Osteocyte (in vitro differentiated cells): ENCODE measurements around the gene KCTD4. TPM values are rescaled to one million over a fixed set of nuclear protein-coding genes. Genes with fewer than 3 reads are reported as not detected.

Source experiments
- DNase-seq: peaks from one replicate; pipeline ENCODE4 v3.0.0; 2021; ENCODE audit warnings: mixed read lengths; ENCODE audit not compliant: unreplicated experiment; ENCODE audit errors: extremely low spot score
- H3K27ac Mint-ChIP-seq: one replicate; pipeline ENCODE4 v1.8.0; 2021; ENCODE audit warnings: mild to moderate bottlenecking, mixed read lengths; ENCODE audit not compliant: unreplicated experiment
- H3K27me3 Mint-ChIP-seq: one replicate; pipeline ENCODE4 v1.8.0; 2021; ENCODE audit warnings: mixed read lengths; ENCODE audit not compliant: unreplicated experiment
- H3K36me3 Mint-ChIP-seq: one replicate; pipeline ENCODE4 v1.8.0; 2021; ENCODE audit warnings: mixed read lengths; ENCODE audit not compliant: unreplicated experiment
- H3K4me1 Mint-ChIP-seq: one replicate; pipeline ENCODE4 v1.8.0; 2021; ENCODE audit warnings: mixed read lengths; ENCODE audit not compliant: unreplicated experiment
- H3K4me3 Mint-ChIP-seq: one replicate; pipeline ENCODE4 v1.8.0; 2021; ENCODE audit warnings: mild to moderate bottlenecking, moderate library complexity, mixed read lengths; ENCODE audit not compliant: unreplicated experiment
- H3K9me3 Mint-ChIP-seq: one replicate; pipeline ENCODE4 v1.8.0; 2021; ENCODE audit warnings: mixed read lengths; ENCODE audit not compliant: unreplicated experiment
- CTCF ChIP-seq: fragments of 200-600 bp; sonication (generic); IDR thresholded peaks from 2 replicates; pipeline ENCODE4 v1.5.0; 2021; ENCODE audit warnings: antibody characterized with exemption, mild to moderate bottlenecking, moderate library complexity
- total RNA-seq: library from RNA; stranded (reverse); gene quantifications from 2 replicates; pipeline ENCODE4 v1.2.1, GENCODE V29; 2021

Gene KCTD4
- total RNA-seq, 1 donor from 2014 or later: not detected

- no peak overlapping the region for H3K4me3 Mint-ChIP-seq
- no peaks in the 10 kb centered on the region for H3K36me3 Mint-ChIP-seq
- no peaks in the 10 kb centered on the region for H3K9me3 Mint-ChIP-seq
- no peak for TF ChIP-seq CTCF
- H3K27me3 Mint-ChIP-seq: no peaks in the 10 kb centered on the region
- no peak overlapping the region for H3K27ac Mint-ChIP-seq
- peaks cover 26% of the 10 kb centered on the region for H3K4me1 Mint-ChIP-seq
- no peak for DNase-seq
Measured at GRCh38 chr13:45198041-45198440, 2.8 kb downstream of the KCTD4 start.

GRCh38 chr13:45196622-45197021 lies 4.2 kb downstream of the KCTD4 start:
- no peak for TF ChIP-seq CTCF
- Mint-ChIP-seq H3K27ac (peak overlapping the region; percentile 81), H3K36me3 (no peaks in the 10 kb centered on the region), H3K4me1 (peaks cover 26% of the 10 kb centered on the region), H3K27me3 (no peaks in the 10 kb centered on the region), H3K9me3 (no peaks in the 10 kb centered on the region), H3K4me3 (no peak overlapping the region)
- no peak for DNase-seq

- DNase-seq: no peak
- Mint-ChIP-seq H3K4me3 (peak overlapping the region; percentile 1), H3K4me1 (peaks cover 26% of the 10 kb centered on the region), H3K27ac (peak overlapping the region; percentile 81), H3K27me3 (no peaks in the 10 kb centered on the region), H3K36me3 (no peaks in the 10 kb centered on the region), H3K9me3 (no peaks in the 10 kb centered on the region)
- no peak for TF ChIP-seq CTCF
Measured at GRCh38 chr13:45196096-45196495, 4.7 kb downstream of the KCTD4 start.

GRCh38 chr13:45195421-45195820 lies 5.4 kb downstream of the KCTD4 start:
- no peak for TF ChIP-seq CTCF
- peaks cover 26% of the 10 kb centered on the region for H3K4me1 Mint-ChIP-seq
- no peak for DNase-seq
- H3K27me3 Mint-ChIP-seq: no peaks in the 10 kb centered on the region
- H3K9me3 Mint-ChIP-seq: no peaks in the 10 kb centered on the region
- H3K27ac Mint-ChIP-seq: peak overlapping the region; percentile 81
- no peaks in the 10 kb centered on the region for H3K36me3 Mint-ChIP-seq
- no peak overlapping the region for H3K4me3 Mint-ChIP-seq

GRCh38 chr13:45194081-45194939 lies 6.5 kb downstream of the KCTD4 start:
- H3K27me3 Mint-ChIP-seq: no peaks in the 10 kb centered on the region
- TF ChIP-seq CTCF: peak; percentile 43
- no peaks in the 10 kb centered on the region for H3K36me3 Mint-ChIP-seq
- no peaks in the 10 kb centered on the region for H3K9me3 Mint-ChIP-seq
- H3K27ac Mint-ChIP-seq: no peak overlapping the region
- DNase-seq: no peak
- no peak overlapping the region for H3K4me3 Mint-ChIP-seq
- peaks cover 23% of the 10 kb centered on the region for H3K4me1 Mint-ChIP-seq
